Cardiac septum (tissue), 1 donor: ENCODE results near the gene RERE. TPM values are rescaled to one million over a fixed set of nuclear protein-coding genes. Genes with fewer than 3 reads are reported as not detected.

Source experiments
- DNase-seq: peaks from one replicate; pipeline ENCODE4 v3.0.0-alpha.2; 2020; ENCODE audit warnings: low spot score
- intact Hi-C: fragments of 100-400 bp; cut with DNase I; formaldehyde crosslinking; loops from one replicate; pipeline ENCODE4 v1.14.0; 2022
- total RNA-seq: library from RNA; stranded (reverse); fragmentation: NEBNext Ultra II Directional; extraction: Animal tissue kit (Norgen Biotek cat#: 25700); gene quantifications from one replicate; pipeline ENCODE4 v1.2.1, GENCODE V29; 2021
- donor health status: DM: no; HTN: no; CAD: no.

The RERE gene
- total RNA-seq, 1 donor from 2014 or later = 102 TPM

GRCh38 chr1:8493916-8494540 lies 323.4 kb downstream of the RERE start:
- no peak for DNase-seq
- intact Hi-C loops = no loop called here

DNA sequence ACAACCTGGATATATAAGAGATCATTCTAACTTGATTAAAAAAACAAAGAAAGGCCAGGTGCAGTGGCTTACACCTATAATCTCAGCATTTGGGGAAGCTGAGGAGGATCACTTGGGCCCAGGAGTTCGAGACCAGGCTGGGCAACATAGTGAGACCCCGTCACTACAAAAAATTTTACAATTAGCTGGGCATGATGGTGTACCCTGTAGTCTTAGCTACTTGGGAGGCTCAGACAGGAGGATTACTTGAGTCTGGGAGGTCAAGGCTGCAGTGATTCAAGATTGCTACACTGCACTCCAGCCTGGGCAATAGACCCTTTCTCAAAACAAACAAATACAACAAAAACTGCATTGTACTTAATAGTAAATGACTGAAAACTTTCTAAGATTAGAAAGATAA lies 330.2 kb downstream of the RERE start:
- intact Hi-C loops = no loop called here
- DNase-seq = no peak

- DNase-seq = no peak
- intact Hi-C loops = no loop called here
Measured at GRCh38 chr1:8486047-8486446, 331.4 kb downstream of the RERE start.

- no peak for DNase-seq
- intact Hi-C loops = no loop called here
Measured at GRCh38 chr1:8483586-8483985, 333.9 kb downstream of the RERE start.

DNA sequence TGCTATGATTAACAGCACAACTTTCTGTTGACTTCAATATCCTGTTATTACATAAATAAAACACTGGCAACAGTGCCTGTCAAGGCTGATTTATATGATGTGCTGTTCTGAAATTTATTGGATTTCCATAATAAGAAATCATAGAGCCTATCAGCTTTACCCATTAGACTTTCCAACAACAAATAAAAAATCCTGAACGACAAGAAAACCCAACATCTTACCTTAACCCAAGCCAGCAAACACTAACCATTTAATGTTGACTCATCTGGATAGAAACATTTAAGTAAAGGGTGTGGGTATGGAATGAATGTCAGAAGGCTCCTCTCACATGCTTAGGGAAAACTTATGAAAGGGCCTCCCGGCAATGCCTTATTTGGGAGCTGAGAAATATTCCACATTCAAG lies 334.5 kb downstream of the RERE start:
- intact Hi-C loops = no loop called here
- no peak for DNase-seq

GRCh38 chr1:8481650-8482380 lies 335.6 kb downstream of the RERE start:
- no peak for DNase-seq
- intact Hi-C loops = no loop called here

DNA sequence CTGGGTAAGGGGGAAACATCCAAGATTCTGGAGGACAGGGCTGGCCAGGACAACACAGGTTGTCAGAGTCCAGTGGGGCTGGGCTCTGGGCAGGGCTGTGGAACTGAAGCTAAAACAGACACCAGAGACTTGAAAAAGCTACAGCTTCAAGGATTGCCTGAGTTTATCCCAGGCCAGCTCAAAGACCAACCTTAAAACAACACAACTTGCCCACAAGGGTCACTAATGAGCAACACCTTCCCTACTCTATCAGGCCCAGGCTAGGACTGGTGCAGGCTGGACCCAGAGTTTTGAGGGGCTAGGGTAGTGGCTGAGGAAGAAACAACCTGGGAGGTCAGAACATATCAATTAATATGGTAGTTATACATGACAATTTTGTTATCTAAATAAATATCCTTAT lies 338.9 kb downstream of the RERE start:
- DNase-seq = no peak
- intact Hi-C loops = no loop called here

GRCh38 chr1:8477983-8478362 lies 339.5 kb downstream of the RERE start:
- intact Hi-C loops = no loop called here
- DNase-seq = no peak

- DNase-seq = no peak
- intact Hi-C loops = no loop called here
Measured at GRCh38 chr1:8477166-8477982, 340.1 kb downstream of the RERE start.

GRCh38 chr1:8476006-8476405 lies 341.4 kb downstream of the RERE start:
- intact Hi-C loops = no loop called here
- DNase-seq = no peak

DNA sequence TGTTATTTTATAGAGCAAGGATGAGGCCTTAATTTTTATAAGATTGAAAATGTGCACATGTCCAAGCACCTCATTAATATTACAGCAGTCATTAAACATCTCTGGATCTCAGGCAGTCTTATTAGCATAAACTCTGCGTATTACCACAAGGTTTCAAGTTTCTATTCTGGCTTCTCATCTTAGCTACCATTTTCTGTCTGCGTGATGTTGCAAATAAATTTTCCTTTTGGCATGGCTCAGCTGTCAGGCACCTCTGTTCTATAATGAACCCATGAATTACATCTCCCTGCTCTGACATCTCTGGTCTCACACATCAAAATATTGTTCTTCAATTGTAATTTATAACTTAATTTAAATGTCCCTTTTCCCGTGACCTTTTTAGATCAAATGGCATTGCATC lies 343.1 kb downstream of the RERE start:
- intact Hi-C loops = no loop called here

GRCh38 chr1:8473891-8474300 lies 343.5 kb downstream of the RERE start:
- intact Hi-C loops = no loop called here
- no peak for DNase-seq

More for the DNA sequence above, 343.1 kb downstream of the RERE start:
- no peak for DNase-seq

- no peak for DNase-seq
- intact Hi-C loops = no loop called here
Measured at GRCh38 chr1:8473121-8473875, 344.1 kb downstream of the RERE start.

DNA sequence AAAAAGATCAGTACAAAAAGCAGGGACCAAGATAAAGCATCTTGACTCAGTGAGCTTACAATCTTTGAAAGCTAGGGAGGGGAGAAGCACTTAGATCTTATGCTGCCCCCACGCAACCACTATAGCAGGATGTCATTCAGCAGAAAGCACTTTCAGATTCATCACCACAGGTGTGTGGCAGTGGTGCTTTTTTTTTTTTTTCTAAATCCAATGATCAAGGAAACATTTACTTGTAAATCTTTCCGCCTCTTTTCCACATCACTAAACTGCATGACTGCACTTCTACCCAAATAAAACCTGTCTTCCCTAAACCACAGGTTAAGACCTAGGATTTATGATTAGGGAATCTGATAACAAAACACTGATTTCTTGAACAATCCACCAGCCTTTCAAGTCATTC lies 344.8 kb downstream of the RERE start:
- no peak for DNase-seq
- intact Hi-C loops = no loop called here

DNA sequence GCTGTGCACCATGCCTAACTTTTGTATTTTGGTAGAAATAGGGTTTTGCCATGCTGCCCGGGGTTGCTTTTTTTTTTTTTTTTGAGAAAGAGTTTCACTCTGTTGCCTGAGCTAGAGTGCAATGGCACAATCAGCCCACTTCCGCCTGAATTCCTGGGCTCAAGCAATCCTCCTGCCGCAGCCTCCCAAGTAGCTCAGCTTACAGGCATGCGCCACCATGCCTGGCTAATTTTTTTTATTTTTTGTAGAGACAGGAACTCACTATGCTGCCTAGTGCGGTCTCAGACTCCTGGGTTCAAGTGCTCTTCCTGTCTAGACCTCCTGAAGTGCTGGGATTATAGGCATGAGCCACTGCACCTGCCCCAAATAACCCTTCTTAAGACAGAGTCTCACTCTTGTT lies 346.0 kb downstream of the RERE start:
- intact Hi-C loops = no loop called here
- DNase-seq = no peak

- no peak for DNase-seq
- intact Hi-C loops = no loop called here
Measured at GRCh38 chr1:8468751-8469150, 348.7 kb downstream of the RERE start.

DNA sequence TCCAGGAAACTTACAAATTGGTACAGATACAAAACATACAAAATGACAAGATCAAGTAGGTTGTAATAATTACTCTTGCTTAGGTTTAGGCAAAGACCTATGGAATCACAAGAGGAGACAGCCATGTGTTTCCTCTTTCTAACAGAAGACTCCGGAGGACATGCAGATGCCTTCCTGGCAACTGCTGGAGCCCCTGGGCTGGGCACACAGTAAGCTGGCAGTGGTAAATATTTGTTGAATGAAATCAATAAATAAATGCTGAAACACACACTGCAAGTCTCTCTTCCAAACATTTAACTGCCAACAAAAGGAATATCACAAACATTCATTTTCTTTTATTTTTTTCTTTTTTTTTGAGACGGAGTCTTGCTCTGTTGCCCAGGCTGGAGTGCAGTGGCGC lies 350.1 kb downstream of the RERE start:
- no peak for DNase-seq
- intact Hi-C loops = no loop called here

- intact Hi-C loops = no loop called here
- DNase-seq = no peak
Measured at GRCh38 chr1:8465692-8466091, 351.7 kb downstream of the RERE start.

DNA sequence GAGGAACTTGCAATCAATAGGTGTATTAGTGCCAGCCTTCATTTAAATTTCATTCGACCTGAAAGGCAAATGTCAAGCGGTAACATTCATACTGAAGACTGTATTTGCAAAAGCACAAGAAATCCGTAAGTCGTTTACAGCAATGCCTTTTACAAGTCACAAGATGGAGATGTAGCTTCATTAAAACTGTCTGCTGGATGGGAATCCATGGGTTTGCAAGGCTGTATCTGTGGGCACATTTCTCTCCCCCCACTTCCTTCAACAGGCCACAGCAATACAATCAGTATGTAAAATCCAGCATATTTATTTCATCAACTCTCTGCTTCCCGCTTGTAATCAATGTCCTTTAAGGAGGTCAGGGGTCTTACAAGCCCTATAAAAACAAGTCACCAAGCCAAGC lies 352.4 kb downstream of the RERE start:
- intact Hi-C loops = no loop called here
- DNase-seq = no peak

GRCh38 chr1:8464377-8464776 lies 353.1 kb downstream of the RERE start:
- intact Hi-C loops = loop anchor here (5.0 kb wide), 1 partner anchor 42 kb away; no protein-coding TSS in a partner anchor

More at GRCh38 chr1:8464377-8464776, 353.1 kb downstream of the RERE start:
- no peak for DNase-seq
